ENCODE results near the gene POLD3.
A peak's percentile ranks its signal among the peaks of the same experiment; 100 is the strongest.
"Not testable (repeated sequence)": the region's sequence is repeated elsewhere in the genome, so short reads cannot be mapped to it uniquely, and the experiment has no call there.

Gene POLD3

GRCh38 chr11:74583024-74583624, 9.3 kb upstream of the POLD3 start:
- no peak for DNase-seq

DNA sequence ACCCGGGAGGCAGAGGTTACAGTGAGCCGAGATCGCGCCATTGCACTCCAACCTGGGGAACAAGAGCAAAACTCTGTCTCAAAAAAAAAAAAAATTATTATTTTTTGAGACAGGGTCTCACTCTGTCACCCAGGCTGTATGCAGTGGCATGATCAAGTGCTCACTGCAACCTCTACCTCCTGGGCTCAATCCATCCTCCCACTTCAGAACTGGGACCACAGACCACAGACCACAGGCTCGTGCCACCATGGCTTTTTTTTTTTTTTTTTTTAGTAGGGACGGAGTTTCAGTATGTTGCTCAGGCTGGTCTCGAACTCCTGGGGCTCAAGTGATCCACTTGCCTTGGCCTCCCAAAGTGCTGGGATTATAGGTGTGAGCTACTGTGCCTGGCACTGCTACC, 1.9 kb upstream of the POLD3 start:
- not testable (repeated sequence) for DNase-seq

GRCh38 chr11:74592063-74592440, 330 bp upstream of the POLD3 start:
- DNase-seq = peak; percentile 51

- no peak for DNase-seq
Observed at GRCh38 chr11:74593463-74593862, 1.1 kb downstream of the POLD3 start.

DNA sequence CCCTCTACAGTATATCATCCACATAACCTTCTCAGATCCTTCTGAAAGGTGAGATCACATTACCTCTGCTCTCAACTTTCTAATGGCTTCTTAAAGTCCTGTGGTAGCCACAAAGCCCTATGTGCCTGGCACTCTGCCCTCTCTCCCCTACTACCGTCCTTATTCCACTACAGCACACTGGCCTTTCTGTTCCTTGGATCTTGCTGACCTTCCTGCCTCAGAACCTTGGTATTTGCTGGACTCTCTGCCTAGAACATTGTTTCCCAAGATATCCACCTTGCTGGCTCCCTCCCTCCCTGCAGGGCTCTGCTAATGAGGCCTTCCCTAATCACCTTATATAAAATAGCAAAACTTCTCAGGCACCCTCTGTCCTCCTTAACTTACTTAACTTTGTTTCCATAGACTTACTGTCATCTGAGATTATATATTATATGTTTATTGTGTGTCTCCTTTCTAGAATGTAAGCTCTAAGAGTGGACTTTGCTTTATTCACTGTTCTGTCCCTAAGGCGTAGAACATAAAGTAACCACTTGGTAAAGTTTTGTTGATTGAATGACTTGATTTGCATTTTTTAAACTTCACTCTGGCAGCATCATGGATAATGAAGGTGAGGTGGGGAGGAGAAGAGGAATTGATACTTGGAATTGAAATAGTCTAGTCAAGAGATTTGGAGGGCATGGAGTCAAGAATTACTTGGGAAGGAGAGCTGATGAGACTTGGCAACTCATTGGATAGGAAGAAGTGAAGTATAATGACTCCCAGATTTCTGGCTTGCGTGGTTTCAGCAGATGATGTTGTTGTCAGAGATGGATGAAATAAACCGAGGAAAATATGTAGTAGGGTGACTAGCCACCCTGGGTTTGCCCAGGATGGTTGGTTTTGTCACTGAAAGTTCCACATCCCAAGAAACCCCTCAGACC, 10.5 kb downstream of the POLD3 start:
- no peak for DNase-seq

GRCh38 chr11:74603845-74604244, 11.5 kb downstream of the POLD3 start:
- DNase-seq = no peak

GRCh38 chr11:74604311-74604710, 11.9 kb downstream of the POLD3 start:
- no peak for DNase-seq

- no peak for DNase-seq
Observed at GRCh38 chr11:74605403-74605802, 13.0 kb downstream of the POLD3 start.

GRCh38 chr11:74608431-74608830, 16.0 kb downstream of the POLD3 start:
- no peak for DNase-seq

- DNase-seq = peak; percentile 1
Observed at GRCh38 chr11:74611369-74611861, 19.0 kb downstream of the POLD3 start.

GRCh38 chr11:74612877-74613276, 20.5 kb downstream of the POLD3 start:
- no peak for DNase-seq

GRCh38 chr11:74615311-74615710, 22.9 kb downstream of the POLD3 start:
- DNase-seq = no peak

- no peak for DNase-seq
Observed at GRCh38 chr11:74615988-74616387, 23.6 kb downstream of the POLD3 start.

GRCh38 chr11:74620531-74620930, 28.1 kb downstream of the POLD3 start:
- DNase-seq = no peak

- no peak for DNase-seq
Observed at GRCh38 chr11:74626130-74626529, 33.7 kb downstream of the POLD3 start.

GRCh38 chr11:74626604-74627003, 34.2 kb downstream of the POLD3 start:
- no peak for DNase-seq

GRCh38 chr11:74627381-74627780, 35.0 kb downstream of the POLD3 start:
- DNase-seq = no peak

GRCh38 chr11:74630043-74630442, 37.7 kb downstream of the POLD3 start:
- DNase-seq = no peak

GRCh38 chr11:74633406-74634393, 41.3 kb downstream of the POLD3 start:
- DNase-seq = no peak

GRCh38 chr11:74634537-74634936, 42.2 kb downstream of the POLD3 start:
- peak; percentile 2 for DNase-seq

GRCh38 chr11:74636630-74637184, 44.3 kb downstream of the POLD3 start:
- DNase-seq = no peak

GRCh38 chr11:74637700-74638099, 45.3 kb downstream of the POLD3 start:
- DNase-seq = peak; percentile 27

- DNase-seq = no peak
Observed at GRCh38 chr11:74638869-74639268, 46.5 kb downstream of the POLD3 start.

Data from midbrain (tissue), 1 donor.